Measurements from ENCODE around the gene SEC61A1. TPM values are rescaled to one million over a fixed set of nuclear protein-coding genes. Genes with fewer than 3 reads are reported as not detected.
A peak's percentile ranks its signal among the peaks of the same experiment; 100 is the strongest.

Gene SEC61A1
- total RNA-seq, 1 donor from 2014 or later: 307 TPM

DNA sequence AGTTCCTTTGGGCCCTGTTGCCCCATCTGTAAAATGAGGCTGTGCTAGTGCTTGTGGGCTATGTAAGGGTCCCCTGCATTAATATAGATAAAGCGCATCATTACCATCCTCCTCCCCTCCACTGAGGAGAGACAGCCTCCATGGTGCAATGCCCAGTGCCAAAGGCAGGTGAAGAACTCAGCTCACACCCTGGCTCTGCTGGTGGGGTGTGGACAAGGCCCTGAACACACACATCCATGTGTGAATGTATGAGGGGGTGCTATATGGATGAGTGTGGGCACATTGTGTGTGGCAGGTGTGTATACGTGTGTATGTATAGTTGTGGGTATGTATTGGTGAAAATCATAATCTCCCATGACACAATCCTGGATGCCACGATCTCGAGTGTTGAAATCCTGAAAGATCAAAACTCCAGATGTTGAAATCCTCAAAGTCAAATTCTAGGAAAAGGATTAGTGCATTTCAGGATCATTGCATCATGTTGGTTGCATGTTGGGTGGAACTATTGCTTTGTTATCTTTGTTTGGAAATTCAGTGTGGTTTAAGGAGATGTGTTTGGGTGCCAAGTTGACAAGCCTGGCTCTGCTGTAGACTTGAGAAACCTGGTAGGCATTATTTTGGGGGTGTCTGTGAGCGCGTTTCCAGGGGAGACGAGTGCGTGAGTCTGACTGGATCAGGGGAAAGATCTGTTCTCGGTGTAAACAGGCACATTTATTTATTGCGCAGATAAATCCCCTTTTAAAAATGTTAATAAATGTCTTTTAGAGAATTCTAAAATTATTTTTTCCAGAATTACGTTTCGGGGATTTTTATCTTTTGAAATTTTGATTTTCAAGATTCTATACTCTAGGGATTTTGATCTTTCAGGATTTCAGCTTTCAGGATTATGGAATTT lies 42.0 kb upstream of the SEC61A1 start:
- H3K36me3 Mint-ChIP-seq (ENCODE audit: unreplicated experiment): no peaks in the 10 kb centered on the region
- peak overlapping the region; percentile 48 for H3K27ac Mint-ChIP-seq (ENCODE audit: unreplicated experiment)
- peaks cover 17% of the 10 kb centered on the region for H3K27me3 Mint-ChIP-seq (ENCODE audit: unreplicated experiment)
- no peak for DNase-seq (ENCODE audit: extremely low spot score, unreplicated experiment)
- TF ChIP-seq CTCF (IDR thresholded peaks at IDR 0.05): no peak
- H3K4me3 Mint-ChIP-seq (ENCODE audit: unreplicated experiment): no peak overlapping the region
- no peaks in the 10 kb centered on the region for H3K9me3 Mint-ChIP-seq (ENCODE audit: unreplicated experiment)
- H3K4me1 Mint-ChIP-seq (ENCODE audit: unreplicated experiment): peaks cover 16% of the 10 kb centered on the region

GRCh38 chr3:128011140-128011539 lies 41.1 kb upstream of the SEC61A1 start:
- H3K27ac Mint-ChIP-seq (ENCODE audit: unreplicated experiment): no peak overlapping the region
- no peaks in the 10 kb centered on the region for H3K9me3 Mint-ChIP-seq (ENCODE audit: unreplicated experiment)
- no peaks in the 10 kb centered on the region for H3K36me3 Mint-ChIP-seq (ENCODE audit: unreplicated experiment)
- peaks cover 17% of the 10 kb centered on the region for H3K27me3 Mint-ChIP-seq (ENCODE audit: unreplicated experiment)
- H3K4me3 Mint-ChIP-seq (ENCODE audit: unreplicated experiment): no peak overlapping the region
- no peak for DNase-seq (ENCODE audit: extremely low spot score, unreplicated experiment)
- H3K4me1 Mint-ChIP-seq (ENCODE audit: unreplicated experiment): peaks cover 15% of the 10 kb centered on the region
- peak; percentile 54 for TF ChIP-seq CTCF (IDR thresholded peaks at IDR 0.05)

GRCh38 chr3:128012050-128012449 lies 40.2 kb upstream of the SEC61A1 start:
- H3K4me1 Mint-ChIP-seq (ENCODE audit: unreplicated experiment): peaks cover 12% of the 10 kb centered on the region
- no peak overlapping the region for H3K27ac Mint-ChIP-seq (ENCODE audit: unreplicated experiment)
- no peaks in the 10 kb centered on the region for H3K36me3 Mint-ChIP-seq (ENCODE audit: unreplicated experiment)
- no peak overlapping the region for H3K4me3 Mint-ChIP-seq (ENCODE audit: unreplicated experiment)
- TF ChIP-seq CTCF (IDR thresholded peaks at IDR 0.05): no peak
- H3K27me3 Mint-ChIP-seq (ENCODE audit: unreplicated experiment): peaks cover 17% of the 10 kb centered on the region
- peaks cover 4% of the 10 kb centered on the region for H3K9me3 Mint-ChIP-seq (ENCODE audit: unreplicated experiment)
- DNase-seq (ENCODE audit: extremely low spot score, unreplicated experiment): no peak

DNA sequence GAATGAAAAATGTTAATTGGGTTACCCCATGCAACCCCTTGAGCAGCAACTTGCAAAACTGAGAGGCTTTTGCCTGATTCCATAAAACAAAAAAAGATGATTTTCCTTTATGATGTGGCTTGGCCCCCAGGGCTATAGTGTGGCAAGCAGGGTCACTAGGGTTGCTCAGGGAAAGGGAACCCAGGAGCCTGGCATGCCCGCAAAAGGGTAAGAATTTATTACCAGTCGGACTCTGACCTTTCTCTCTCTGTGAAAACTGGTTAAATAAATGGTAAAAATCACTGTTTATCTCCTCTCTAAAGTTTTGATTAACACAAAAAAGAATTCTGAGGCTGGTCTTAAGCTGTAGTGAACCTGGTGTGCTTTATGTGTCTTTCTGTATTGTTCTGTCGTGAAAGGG lies 37.7 kb upstream of the SEC61A1 start:
- no peak overlapping the region for H3K4me3 Mint-ChIP-seq (ENCODE audit: unreplicated experiment)
- H3K27me3 Mint-ChIP-seq (ENCODE audit: unreplicated experiment): peaks cover 16% of the 10 kb centered on the region
- H3K27ac Mint-ChIP-seq (ENCODE audit: unreplicated experiment): no peak overlapping the region
- peaks cover 12% of the 10 kb centered on the region for H3K4me1 Mint-ChIP-seq (ENCODE audit: unreplicated experiment)
- DNase-seq (ENCODE audit: extremely low spot score, unreplicated experiment): no peak
- peaks cover 4% of the 10 kb centered on the region for H3K9me3 Mint-ChIP-seq (ENCODE audit: unreplicated experiment)
- H3K36me3 Mint-ChIP-seq (ENCODE audit: unreplicated experiment): no peaks in the 10 kb centered on the region
- no peak for TF ChIP-seq CTCF (IDR thresholded peaks at IDR 0.05)

GRCh38 chr3:128016502-128016901 lies 35.7 kb upstream of the SEC61A1 start:
- Mint-ChIP-seq H3K9me3 (ENCODE audit: unreplicated experiment) (peaks cover 4% of the 10 kb centered on the region), H3K36me3 (ENCODE audit: unreplicated experiment) (no peaks in the 10 kb centered on the region), H3K27ac (ENCODE audit: unreplicated experiment) (no peak overlapping the region), H3K4me3 (ENCODE audit: unreplicated experiment) (no peak overlapping the region), H3K4me1 (ENCODE audit: unreplicated experiment) (peaks cover 1% of the 10 kb centered on the region), H3K27me3 (ENCODE audit: unreplicated experiment) (peaks cover 8% of the 10 kb centered on the region)
- no peak for TF ChIP-seq CTCF (IDR thresholded peaks at IDR 0.05)
- no peak for DNase-seq (ENCODE audit: extremely low spot score, unreplicated experiment)
